Measurements from ENCODE around the gene TNNC1.
A peak's percentile ranks its signal among the peaks of the same experiment; 100 is the strongest.

Gene TNNC1

DNA sequence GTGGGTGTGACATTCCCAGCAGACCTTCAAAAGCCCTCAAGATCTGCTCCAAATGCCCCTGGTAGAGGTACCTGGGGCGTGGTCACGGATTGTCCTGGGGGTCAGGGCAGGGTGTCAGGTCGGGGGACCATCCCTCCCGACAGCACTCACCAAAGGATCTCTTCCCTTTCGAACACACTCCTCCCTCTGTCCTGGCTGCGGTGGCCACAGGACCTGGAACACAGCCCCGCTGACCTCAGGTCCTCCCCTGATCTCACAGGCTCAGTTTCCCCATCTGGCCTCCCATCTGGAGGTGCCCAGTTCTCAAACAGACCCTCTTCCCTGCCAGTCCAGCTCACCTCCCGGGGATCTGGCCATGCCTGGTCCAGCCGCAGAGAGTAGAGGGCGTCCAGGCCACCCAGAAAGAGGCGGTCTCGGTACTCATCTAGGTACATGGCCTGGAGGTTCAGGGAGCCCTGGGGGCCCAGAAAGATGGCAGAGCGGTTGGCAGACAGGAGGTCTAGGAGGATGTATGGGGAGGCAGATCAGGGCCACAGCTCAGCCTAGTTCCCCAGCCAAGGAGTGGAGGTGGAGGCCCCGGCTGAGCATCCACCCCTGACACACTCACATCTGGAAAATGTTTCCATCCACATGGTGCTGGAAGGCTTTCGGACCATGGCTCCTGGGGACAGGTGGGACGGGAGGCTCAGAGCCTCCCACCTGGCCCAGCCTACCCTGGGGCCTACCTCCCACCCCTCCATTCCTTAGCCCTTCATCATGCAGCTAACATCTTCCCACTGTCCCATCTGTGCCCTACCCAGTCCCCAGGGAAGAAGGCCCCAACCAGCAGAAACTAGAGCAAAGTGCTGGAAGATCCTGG lies 11.2 kb downstream of the TNNC1 start:
- DNase-seq, result no peak

DNA sequence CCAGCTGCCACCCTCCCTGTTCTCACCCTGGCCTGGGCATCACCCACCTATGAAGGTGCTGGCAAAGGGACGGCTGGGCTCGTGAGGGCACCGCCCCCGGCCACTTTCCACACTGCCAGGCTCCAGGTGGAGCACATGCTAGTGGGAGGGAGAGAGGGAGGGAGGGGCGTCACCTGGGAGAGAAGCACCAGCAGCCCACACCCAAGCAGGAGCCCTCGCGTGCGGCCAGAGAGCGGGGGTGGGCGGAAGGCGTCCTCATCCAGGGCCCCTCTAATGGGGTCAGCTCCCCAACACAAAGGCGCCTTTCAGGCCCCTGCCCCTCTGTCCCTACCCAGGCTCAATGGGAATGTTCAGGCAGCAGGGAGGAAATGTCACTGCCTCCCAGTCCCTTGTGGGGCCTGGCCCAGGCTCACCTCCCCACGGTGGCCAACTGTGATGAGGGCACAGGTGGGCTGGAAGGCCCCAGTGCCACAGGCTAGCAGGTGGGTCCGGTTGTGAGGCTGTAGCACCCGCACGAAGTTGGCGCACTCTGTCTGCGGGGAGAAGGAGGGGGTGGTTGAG lies 12.0 kb downstream of the TNNC1 start:
- DNase-seq, result no peak

DNA sequence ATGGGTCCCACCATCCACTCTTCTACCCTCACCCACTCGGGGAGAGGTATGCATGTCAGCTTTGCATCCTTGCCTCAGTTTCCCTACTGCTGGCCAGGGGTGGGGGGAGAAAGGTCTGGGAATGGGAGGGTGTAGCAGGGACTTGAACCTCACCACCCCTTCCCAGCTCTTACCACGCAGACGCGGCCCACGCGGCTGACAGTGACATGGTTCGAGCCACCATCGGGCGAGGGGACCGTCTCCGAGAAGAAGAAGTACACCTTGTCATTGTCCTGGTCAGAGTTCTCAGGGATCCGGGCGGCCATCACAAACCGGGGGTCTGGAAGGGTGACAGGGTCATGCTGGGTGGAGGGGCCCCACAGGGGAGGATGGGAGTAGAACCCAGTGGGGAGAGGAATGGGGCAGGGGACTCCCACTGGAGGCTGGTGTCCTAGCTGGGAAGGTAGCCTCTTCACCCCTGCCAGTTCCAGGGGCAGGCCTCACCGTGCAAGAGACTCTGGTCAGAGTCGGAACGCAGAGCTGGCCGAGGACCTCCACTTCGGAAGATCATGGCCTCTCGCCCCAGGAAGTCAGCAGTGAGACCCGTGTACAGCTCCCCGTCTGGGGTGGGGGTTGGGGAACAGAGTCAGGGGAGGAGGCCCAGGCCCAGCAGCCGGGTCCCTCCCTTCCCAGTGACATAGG lies 12.6 kb downstream of the TNNC1 start:
- no peak for DNase-seq

DNA sequence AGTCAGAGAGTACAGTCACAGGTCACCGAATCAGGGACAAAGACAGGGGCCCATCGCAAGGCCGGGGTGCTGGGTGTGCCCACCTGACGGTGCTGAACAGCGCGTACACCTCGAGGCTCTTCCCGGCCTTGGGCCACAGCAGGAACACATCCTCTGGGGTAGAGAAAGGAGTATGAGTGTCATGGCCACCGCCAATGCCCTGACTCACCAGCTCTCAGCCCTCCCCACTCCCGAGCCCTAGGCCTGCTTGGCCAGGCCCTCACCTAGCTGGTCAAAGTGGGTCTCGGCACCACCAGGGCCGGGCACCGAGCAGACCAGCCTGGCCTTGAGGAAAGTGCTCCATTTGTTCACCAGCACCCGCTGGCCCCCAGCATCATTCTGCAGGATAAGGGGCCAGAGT lies 13.2 kb downstream of the TNNC1 start:
- DNase-seq, result no peak

DNA sequence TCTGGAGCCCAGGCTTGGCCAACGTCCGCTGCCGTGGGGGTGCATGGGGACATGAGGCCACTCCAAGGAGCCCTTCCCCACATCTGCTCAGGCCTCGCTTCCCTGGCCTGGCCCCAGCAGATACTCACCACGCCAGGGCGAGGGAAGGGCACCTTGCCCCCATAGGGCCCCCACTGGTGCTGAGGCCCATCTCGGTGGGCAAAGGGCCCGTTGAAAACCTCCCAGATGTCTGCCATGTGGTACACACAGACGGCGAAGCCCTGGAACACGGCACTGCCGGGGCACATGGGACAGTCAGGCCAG lies 13.6 kb downstream of the TNNC1 start:
- no peak for DNase-seq

DNA sequence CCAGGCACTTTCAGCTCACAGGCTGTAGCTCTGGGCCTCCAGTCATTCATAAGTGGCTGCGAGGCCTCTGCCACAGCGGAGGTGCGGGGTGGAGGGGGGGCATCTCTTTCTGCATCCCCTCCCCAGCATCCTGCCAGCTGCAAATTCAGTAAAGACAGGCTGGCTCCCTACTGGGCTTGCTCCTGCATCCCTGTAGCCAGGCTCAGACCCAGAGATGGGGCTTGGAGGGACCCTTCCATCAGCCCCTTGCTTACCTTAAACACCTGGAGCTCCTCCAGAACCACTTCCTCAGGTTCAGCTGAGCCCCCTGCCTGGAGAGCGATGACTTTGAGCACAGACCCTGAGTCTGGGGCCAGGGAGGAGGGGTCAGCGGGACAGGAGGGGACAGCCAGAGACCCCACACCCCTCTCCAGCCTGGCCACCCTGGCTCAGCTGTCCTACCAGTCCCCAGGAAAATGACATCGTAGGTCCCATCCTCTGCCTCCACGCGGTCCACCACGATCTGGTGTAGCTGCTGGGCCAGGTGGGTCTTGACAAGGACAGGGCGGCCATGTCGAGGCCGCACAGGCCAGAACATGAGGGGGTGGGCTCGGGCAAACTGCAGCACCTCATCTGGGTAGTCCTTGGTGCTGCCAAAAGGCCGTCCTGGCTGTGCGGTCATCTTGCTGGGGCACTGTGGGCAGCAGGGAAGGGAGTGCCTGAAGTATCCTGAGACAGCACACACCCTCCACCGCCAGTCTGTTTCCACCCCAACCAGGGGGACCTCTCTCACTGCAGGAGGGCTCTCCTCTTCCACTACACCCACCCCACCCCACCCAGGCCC lies 14.2 kb downstream of the TNNC1 start:
- DNase-seq, result no peak

DNA sequence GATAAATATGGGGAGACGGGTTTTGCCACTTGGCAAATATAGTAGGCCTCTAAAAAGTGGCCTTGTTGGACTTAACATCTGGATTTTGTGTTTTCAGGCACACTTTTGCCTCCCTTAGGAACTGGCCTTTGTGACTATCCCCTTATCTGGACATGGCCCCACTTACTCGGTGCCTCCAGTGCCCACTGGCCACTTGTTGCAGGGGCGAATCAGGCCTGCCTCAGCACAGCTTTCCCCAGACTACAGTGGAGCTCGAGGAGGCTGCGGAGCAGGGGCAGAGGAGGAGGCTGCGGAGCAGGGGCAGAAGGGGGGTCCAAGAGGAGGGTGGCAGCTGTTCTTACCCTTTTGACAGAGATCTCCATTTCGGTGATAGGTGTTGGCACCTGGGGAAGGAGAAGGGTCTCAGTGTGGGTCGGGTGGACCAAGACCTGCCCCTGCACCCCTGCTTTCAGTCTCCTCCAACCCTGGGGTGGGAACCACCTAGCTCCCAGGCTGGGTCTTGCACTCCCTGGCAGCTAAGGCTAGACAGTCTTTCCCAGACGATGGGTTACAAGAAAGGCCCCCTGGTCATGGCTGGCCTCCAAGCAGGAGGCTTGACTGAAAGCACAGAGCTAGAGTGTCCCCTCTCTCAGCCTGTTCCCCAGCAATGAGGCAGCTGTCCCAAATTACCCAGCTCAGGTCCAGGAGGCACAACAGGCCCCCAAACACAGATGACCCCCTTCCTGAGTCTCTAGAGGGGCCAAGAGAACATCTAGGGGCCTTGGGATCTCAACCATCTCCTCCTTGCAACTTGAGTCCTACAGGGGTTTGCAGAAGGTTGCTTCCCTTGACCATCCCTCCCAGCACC lies 15.0 kb downstream of the TNNC1 start:
- DNase-seq, result no peak

DNA sequence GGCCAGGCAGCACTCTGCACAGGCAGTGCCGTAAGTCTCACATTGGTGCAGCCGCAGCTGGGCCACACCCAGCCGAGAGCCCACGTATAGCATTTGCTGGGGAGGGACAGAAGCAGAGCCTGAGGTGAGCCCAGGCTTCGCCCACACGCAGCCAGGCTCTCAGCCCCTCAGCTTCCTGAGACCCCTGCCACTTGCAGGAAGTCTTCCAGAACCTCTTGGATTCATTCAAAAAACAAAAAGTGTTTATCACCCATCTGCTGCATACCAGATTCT lies 15.8 kb downstream of the TNNC1 start:
- no peak for DNase-seq

DNA sequence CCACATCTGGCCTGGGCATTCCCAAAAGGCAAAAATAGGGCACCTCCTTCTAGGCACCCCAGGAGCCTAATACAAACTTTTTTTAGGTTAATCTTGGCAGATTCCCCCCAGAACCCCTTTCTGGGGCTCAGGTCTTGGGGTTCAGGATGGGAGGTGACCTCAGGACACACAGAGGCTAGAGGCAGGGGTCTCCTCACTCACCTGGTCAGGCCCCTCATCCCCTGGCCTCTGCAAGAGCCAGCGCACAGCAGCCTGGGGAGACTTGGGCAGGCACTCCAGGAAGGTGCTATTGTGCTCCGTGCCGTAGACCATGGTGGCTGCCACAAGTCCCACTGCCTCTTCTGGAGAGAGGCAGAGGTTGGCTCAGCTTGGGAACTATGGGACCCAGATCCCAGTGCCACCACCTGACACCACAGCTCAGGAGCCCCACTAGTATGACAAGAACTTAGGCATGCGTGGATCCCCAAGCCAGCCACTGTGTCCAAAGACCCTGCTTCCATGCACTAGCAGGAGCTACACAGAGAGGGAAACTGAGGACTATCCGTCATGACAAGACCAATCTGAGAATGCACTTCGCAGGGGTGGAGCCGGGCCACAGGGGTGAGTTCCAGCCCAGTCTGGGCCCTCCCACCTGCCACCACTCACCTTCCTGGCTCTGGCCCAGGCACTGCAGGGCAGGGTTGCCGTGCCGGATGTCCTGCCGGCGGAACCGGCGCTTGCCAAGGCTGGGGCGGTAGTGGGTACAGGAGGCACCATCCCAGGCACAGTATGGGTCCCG lies 16.3 kb downstream of the TNNC1 start:
- no peak for DNase-seq

DNA sequence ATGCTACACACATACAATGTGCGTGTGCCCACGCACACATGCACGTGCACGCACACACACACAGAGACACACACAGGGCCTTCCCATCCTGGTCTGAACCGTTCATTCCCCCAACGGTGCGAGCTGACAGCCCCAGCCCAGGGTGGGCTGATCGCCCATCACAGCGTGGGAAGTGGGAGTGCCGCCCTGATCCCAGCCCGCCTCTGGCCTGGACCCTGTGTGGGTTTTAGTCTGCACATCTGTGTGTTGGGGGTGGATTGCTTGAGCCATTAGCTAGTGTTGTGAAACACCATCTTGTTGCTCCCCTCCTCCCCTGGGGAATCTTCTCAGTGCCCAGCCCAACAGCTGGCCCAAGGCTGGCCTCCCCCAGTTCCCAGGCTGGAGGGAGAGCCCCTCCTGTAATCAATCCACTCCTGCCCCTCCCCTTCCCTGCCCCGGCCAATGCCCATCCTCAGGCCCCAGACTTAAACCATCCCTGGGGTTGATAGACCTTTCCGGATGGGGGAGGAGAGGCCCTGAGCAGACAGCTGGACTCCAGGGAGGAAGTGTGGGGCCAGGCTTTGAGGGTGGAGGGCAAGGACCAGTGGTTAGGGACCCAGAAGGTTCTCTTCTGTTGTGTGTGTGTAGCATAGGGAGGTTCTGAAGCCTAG lies 17.2 kb downstream of the TNNC1 start:
- peak in 3 of 4 experiments; percentile 35 to 55 (median 53) for DNase-seq

DNA sequence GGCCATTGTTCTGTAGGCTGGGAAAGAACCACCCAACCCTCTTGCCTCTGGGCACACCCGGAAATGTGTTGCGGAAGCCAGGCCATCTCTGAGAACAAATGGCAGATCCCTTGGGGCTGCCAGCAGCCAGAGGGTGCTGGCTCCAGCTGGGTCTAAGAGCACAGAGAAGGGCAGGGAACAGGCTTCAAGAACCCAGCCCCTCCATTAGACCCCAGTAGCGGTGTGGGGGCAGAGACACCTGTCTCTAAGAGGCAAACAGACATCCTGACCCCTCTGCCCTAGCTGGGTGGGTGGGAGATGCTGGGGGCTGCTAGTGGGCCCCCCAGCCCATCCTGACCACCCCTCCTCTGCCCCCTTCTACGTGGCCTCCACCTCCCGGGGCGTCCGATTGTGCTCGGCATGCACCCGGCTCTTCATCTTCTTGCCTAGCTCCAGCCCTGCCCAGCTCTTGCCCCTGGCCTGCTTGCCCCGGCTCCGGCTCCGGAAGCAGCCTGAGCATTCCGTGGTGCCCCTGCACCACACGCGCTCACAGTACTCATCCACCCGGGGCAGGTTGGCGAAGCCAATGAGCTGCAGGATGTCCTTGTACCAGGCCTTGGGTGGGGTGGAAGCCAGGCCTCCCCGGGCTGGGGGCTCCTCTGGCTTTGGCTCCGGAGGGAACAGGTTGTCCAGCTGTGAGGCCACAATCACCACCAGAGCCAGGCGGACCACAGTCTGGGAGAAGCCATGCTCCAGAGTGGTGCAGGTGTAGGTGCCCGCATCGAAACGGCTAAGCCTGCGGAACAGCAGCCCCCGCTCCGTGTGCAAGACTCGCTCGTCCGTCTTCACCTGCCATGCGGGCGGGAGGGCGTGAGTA lies 18.4 kb downstream of the TNNC1 start:
- no peak for DNase-seq

DNA sequence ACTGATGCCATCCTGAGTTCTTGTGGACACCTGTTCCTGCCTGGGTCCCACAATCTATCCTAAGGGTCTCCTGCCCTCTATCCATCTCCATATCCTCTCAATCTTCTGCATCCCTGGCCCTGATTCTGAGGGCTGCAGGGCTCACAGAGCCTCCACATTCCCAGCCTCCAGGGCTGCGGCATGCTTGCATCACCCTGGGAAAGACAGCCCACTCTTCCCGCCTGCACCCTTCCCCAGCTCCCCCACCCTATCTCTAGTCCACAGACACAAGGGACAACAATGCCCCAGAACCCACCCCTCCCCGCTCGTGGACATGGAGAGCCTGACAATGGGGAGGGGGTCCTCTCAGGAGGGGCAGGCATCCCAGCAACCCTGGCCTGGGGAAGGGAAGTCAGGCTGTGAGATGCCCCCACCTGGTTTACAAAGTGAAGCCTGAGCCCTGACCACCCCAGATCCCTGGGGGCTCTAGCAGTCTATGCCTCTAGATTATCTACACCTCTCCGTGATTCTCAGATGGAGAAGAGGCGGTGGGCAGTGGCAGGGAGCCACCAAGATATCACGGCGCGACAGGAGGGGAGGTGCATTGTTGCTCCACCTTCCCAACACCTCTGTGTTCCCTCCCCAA lies 19.2 kb downstream of the TNNC1 start:
- no peak for DNase-seq

DNA sequence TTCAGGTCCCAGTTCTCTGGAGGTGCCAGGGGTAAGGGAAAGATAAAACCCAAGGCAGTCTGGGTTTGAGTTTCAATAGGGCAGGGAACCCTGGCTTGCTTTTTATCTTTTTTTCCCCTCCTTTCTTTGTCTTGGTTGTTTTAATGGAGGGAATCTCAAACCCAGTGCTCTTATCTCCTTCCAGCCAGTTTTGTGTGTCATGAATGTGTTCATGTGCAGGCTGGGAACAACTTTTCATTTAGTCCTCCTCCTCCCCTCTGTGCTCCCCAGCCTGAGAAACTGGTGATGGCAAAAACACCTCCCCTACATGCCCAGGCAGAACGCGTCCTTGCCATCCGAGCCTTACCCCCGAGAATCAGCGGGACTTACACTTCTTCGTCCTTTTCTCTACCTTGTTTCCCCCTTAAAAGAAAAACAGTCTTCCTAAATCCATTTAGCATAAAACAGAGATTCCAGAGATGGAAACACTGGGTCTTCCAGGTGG lies 19.8 kb downstream of the TNNC1 start:
- no peak for DNase-seq

DNA sequence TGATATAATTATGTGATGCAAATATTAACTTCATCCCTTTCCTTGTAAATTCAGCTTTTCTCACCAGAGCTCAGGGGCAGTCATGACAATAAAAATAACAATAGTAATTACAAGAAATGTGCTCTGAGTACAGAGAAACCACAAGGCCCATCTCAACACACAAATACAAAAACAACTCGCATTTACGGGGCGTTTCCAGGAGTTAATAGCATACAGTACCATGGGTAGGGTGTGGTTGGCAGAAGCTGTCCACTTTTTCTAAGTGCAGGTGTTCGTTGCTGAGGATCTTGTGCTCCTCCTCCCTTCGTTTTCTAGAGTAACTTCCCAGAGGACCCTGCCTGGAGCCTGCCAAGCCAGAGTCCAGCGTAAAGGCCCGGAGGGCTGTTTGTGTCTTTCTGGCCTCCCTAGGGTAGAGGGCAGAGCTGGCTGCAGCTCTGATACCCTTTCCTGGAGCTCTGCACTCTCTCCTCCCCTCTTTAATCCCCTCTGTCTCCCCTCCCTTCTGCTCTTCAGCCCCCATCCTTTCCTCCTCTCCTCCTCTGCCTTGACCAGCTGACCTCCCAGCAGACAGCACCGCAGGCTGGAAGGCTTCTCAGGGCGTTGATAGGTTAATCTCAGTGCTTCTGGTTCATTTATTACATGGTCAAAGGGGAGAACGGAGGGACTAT lies 20.4 kb downstream of the TNNC1 start:
- DNase-seq, result no peak

DNA sequence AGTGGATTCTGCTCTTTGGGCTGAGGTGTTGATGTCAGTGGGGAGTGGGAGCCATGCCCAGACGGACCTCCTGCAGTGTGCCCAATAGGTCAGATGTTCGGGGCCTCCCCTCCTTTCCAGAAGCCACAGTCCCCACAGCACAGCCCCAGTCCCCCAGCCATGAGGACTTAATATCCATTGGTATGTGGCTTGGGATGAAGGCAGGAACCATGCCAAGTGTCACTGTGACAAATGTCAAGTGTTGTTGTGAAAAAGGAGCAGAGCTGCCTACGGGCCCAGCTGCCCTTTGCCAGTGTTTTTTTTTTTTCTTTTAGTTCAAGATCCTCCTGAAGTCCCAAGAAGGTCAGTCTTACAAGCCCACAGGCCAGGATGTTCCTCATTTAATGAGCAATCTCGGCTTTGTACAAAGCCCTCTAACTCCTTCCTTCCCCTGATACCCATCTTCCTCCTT lies 21.1 kb downstream of the TNNC1 start:
- peak; percentile 73 to 89 (median 85) for DNase-seq

DNA sequence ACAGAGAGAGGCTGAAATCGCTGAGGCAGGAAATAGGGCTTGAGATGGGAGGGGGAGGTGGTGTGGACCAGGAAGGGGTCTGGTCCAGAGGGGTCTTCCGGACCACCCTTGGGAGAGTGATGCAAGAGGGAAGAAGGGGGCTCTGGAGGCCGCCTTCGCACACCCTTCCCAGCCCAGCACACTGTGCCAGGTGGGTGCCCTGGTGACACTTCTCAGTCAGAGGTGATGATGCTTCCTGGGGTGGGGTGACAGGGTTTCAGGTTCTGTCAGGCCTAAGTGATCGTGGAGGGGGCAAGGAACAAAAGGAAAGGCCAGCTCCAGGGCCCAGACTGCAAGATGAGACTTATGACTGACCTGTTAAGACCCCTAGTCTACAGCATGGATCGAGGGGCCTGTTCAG lies 21.6 kb downstream of the TNNC1 start:
- no peak for DNase-seq

DNA sequence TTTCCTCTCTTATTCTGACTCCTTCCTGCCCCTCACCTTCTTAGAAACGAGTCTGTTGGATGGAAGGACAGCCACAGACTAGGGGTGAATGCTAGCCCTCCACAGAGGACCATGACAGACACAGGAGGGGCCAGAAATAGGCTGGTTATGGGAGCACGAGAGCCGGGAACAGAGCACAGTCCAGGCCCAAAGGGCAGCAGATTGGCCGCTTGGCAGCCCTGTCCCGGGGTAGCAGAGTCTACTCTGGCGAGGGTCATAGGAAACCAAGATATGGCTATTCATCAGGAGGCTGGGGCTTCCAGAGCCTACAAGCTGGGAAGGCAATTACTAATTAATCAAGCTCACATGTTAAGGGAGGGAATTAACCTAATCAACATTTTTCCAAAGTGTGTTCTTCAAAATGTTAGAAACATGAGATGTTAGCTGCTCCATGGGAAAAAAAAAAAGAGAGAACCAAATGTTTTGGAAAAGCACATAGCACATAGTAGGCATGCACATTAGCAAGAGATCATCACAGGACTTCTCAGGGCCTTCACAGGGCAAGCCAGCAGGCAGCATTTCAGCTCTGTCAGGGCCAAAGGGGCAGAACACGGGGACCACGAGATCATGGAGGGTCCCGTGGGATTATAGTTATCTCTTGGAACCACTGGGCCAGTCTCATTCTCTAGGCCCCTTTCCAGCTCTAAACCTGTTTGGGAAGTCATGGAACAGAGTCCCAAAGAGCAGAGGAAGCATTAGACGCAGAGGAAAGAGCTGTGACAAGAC lies 22.2 kb downstream of the TNNC1 start:
- DNase-seq, result no peak

DNA sequence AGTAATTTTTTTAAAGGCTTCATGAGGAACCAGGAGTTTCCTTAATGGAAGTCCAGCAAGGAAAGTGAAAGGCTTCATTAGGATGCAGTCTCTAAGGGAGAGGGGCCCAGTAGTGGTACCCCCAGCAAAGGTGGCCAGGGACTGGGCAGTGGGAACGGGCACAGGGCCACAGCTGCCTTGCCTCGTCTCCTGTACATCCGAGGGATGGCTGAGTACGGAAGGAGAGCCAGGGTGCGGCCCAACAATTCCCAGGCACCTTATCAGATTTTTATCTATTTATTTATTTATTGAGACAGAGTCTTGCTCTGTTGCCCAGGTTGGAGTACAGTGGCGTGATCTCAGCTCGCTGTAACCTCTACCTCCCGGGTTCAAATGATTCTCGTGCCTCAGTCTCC lies 23.4 kb downstream of the TNNC1 start:
- DNase-seq, result no peak

All from suppressor macrophage (primary cell).